Measurements from ENCODE around the gene GLRX5.

Gene GLRX5

GRCh38 chr14:95535226-95536021 is 574 bp downstream of the GLRX5 start:
- DNase-seq (ENCODE audit: low read depth in 2 of 2), result no peak

GRCh38 chr14:95536036-95536593 is 1.3 kb downstream of the GLRX5 start:
- DNase-seq (ENCODE audit: low read depth in 2 of 2), result no peak

GRCh38 chr14:95536671-95537070 is 1.8 kb downstream of the GLRX5 start:
- DNase-seq (ENCODE audit: low read depth in 2 of 2), result no peak

GRCh38 chr14:95537298-95538089 is 2.6 kb downstream of the GLRX5 start:
- DNase-seq (ENCODE audit: low read depth in 2 of 2), result no peak

GRCh38 chr14:95538801-95539509 is 4.1 kb downstream of the GLRX5 start:
- DNase-seq (ENCODE audit: low read depth in 2 of 2), result no peak

GRCh38 chr14:95540236-95540855 is 5.5 kb downstream of the GLRX5 start:
- DNase-seq (ENCODE audit: low read depth in 2 of 2), result no peak

- DNase-seq (ENCODE audit: low read depth in 2 of 2), result no peak
These were observed 6.5 kb downstream of the GLRX5 start for GRCh38 chr14:95541346-95541745.

- DNase-seq (ENCODE audit: low read depth in 2 of 2), result no peak
These were observed 7.4 kb downstream of the GLRX5 start for GRCh38 chr14:95541932-95542930.

- DNase-seq (ENCODE audit: low read depth in 2 of 2), result no peak
These were observed 8.2 kb downstream of the GLRX5 start for GRCh38 chr14:95543021-95543420.

- DNase-seq (ENCODE audit: low read depth in 2 of 2), result no peak
These were observed 9.7 kb downstream of the GLRX5 start for GRCh38 chr14:95544588-95544987.

GRCh38 chr14:95545515-95546168 is 10.8 kb downstream of the GLRX5 start:
- no peak for DNase-seq (ENCODE audit: low read depth in 2 of 2)

- DNase-seq (ENCODE audit: low read depth in 2 of 2), result no peak
These were observed 12.4 kb downstream of the GLRX5 start for GRCh38 chr14:95547272-95547625.

GRCh38 chr14:95547626-95548327 is 12.9 kb downstream of the GLRX5 start:
- no peak for DNase-seq (ENCODE audit: low read depth in 2 of 2)

GRCh38 chr14:95548328-95548929 is 13.6 kb downstream of the GLRX5 start:
- no peak for DNase-seq (ENCODE audit: low read depth in 2 of 2)

GRCh38 chr14:95549656-95550585 is 15.1 kb downstream of the GLRX5 start:
- DNase-seq (ENCODE audit: low read depth in 2 of 2), result no peak

- no peak for DNase-seq (ENCODE audit: low read depth in 2 of 2)
These were observed 16.6 kb downstream of the GLRX5 start for GRCh38 chr14:95551435-95551834.

- no peak for DNase-seq (ENCODE audit: low read depth in 2 of 2)
These were observed 18.3 kb downstream of the GLRX5 start for GRCh38 chr14:95553141-95553540.

- no peak for DNase-seq (ENCODE audit: low read depth in 2 of 2)
These were observed 20.2 kb downstream of the GLRX5 start for GRCh38 chr14:95555053-95555452.

Data from stimulated activated CD4-positive, alpha-beta T cell treated with anti-CD3 and anti-CD28 coated beads, Interleukin-15, amount 100 ng/mL, for 48 hours (primary cell).